Stimulated activated CD8-positive, alpha-beta memory T cell treated with anti-CD3 and anti-CD28 coated beads, Interleukin-4, amount 100 ng/mL, for 4 hours (primary cell): Measurements from ENCODE around the gene LACRT.
A peak's percentile ranks its signal among the peaks of the same experiment; 100 is the strongest.

ENCODE experiments used
- DNase-seq, 2 donors: peaks; one replicate each; pipeline ENCODE4 v3.0.0-alpha.2; 2020; ENCODE audit warnings: low read depth in 2 of 2, low spot score in 1 of 2

Gene LACRT

DNA sequence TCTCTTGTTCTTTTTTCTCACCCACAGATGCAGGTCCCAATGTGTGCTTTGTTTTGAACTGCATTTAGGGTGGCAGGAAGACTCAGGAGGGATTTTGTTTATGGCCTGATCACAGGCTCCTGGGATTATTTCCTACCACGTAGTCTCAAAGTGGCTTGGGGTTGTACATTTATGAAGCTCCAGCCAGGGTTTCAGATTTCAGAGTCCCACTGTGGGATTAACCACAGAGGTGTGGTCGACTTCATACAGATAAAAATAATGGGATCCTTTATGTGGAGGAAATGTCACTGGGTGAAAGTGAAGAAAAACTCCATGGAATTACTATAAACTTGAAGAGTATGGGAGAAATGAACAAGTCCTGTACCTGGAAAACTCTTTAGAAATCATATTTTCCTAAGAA lies 32.0 kb downstream of the LACRT start:
- no peak for DNase-seq

DNA sequence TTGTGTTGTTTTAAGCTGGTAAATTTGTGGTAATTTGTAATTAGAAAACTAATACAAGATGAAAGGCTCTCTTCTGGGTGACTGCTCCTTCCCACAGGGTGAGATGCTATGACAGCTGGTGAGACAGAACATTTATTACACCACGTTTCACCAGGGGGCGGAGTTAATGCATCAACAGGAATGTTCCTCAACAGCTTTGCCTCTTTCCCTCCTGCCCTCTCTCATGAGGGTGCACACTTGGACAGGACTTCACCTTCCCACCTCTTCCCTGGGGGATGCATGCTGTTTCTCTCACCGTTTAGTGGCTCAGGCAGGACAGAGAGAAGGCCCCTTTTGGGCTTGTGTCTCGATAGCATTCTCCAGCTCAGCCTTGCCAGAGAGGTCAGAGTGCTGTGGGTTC lies 32.9 kb downstream of the LACRT start:
- no peak for DNase-seq

DNA sequence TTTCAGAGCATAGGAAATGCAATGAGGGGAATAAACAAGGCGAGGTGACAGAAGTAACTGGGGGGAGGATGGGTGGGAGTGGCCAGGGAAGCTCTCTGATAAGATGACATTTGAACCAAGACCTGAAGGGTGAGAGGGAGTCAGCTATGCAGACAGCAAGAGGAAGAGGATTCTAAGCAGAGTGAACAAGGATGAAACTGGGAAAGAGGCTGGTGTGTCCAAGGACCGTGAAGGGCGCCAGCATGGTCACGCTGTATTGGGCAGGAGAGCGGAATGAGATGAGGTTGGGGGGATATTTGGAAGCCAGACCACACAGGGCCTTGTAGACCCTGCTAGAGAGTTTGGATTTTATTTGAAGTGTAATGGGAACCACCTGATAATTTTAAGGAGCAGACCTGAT lies 35.7 kb downstream of the LACRT start:
- DNase-seq = no peak

DNA sequence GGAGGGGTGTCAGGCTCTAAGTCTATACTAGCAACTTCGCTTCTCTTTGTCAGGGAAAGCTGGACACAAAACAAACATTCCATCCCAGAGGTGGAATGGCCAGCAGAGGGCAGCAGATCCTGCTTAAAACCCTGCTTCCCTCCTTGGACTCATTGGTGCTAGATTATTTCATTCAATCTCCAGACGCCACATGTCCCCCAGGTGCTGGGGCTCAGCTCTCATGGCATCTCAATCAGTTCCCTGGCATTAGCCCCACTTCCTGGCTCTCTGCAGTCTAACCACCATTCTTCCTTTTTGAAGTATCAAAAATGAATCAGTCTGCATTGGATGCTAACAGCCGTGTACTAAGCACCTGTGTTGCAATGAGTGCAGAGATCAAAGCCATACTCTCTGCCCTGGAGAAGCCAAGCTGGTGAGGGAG lies 38.2 kb downstream of the LACRT start:
- peak; percentile 14 to 25 for DNase-seq

DNA sequence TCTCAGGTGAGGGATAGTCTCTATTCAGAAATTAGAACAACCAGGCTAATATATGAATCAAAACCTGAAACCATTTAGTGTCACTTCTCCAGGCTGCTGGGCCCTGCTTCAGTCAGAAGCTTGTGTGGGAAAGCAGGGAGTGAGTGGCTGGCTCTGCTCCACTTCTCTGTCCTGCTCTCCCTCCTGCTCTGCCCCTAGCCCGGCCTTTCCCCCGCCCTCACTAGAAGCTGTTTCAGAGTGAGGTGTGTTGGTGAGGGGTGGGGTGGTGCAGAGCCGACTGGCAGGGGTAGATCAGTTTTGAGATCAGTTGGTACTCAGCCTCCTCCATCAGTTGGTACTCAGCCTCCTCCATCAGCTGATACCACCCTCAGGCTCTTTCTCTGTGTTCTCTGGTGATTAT lies 39.2 kb downstream of the LACRT start:
- DNase-seq = no peak

DNA sequence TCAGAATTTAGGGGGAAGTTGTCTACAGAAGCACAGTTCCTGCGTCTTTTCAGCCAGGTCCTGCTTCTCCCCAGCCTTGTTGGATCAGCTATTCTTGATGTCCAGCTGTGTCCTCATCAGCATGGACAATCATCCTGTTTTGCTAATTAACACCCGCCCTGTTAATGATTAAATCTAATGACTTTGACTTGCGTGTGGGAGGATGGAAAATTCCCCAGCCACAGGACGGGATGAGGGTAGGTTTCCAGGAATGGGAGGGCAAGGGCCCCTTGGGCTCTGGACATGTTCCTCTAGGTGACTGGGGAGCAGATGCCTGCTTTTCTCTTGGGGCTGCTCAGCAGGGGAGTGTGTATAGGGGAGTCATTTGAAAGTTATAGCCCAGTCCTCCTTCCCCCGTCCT lies 41.0 kb downstream of the LACRT start:
- DNase-seq = no peak

DNA sequence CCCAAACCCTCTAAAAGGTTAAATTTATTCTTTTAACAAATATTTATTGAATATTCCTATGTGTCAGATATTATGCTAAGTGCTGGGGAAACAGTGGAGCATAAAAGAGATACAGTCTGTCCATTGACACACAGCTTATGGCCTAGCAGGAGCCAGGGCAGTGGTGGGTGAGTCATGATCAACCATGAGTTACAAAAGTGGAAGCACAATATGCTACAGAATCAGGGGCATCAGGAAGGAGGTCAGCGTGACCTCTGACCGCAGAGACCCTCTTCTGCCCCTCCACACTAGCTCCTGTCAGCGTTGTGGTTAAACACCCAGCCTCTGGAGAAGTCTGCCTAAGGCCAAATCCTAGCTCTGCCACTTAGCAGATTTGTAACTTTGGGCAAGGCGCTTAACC lies 41.6 kb downstream of the LACRT start:
- no peak for DNase-seq

GRCh38 chr12:54592316-54592715 lies 42.4 kb downstream of the LACRT start:
- no peak for DNase-seq

GRCh38 chr12:54590978-54591591 lies 43.6 kb downstream of the LACRT start:
- DNase-seq = no peak

- no peak for DNase-seq
Measured at GRCh38 chr12:54589964-54590363, 44.7 kb downstream of the LACRT start.

- DNase-seq = no peak
Measured at GRCh38 chr12:54588890-54589267, 45.8 kb downstream of the LACRT start.

GRCh38 chr12:54588110-54588889 lies 46.4 kb downstream of the LACRT start, which contains the start of gene PPP1R1A:
PPP1R1A (minus strand) TSS chr12:54588659; CDS start chr12:54588488, 171 bp downstream.
- DNase-seq = no peak

DNA sequence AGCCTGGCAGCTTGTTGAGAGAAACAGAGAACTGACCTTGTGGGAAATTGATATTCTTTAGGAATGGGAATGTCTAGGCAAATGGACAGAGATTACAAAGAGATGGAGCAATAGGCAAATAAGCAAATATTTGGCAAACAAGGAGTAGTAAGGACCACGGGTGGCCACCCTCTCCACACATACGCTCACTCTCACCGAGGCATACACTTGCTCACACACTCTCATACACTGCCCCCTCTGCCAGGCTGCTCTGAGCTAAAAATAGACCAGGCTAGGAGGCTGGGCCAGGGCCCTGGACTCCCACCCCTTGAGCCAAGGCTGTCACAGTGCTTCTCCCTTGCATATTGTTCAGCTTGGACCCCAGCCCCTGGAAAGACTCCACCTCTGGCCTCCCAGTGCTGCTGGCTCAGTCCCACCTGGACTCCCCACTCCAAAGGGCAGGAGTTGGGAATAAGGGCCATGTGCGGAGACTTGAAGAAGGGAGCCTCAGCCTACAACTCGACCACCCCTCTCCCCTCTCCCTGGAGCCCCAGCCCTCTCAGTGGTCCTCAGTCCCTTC lies 47.3 kb downstream of the LACRT start:
- DNase-seq = no peak

- no peak for DNase-seq
Measured at GRCh38 chr12:54586620-54587019, 48.1 kb downstream of the LACRT start.

DNA sequence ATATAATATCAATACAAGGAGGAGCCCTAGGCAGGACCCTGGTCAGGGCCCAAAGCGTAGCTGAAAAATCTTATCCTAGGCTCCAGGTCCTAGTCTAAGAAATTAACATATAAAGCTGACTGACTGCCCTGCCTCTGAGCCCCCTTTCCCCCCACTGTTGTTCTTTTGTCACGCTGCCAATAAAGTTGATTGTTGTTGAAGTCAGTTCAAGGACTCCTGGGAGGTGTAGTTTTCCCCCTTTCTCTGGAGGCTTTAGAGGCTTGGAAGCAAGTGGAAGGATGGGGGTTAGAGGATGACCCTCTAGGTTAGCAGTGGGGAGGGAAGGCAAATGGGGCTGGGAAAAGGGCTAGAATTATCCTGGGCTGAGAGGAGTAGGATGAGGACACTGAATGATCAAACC lies 49.5 kb downstream of the LACRT start:
- no peak for DNase-seq

- DNase-seq = no peak
Measured at GRCh38 chr12:54584128-54584527, 50.6 kb downstream of the LACRT start.

- no peak for DNase-seq
Measured at GRCh38 chr12:54583726-54584125, 51.0 kb downstream of the LACRT start.

DNA sequence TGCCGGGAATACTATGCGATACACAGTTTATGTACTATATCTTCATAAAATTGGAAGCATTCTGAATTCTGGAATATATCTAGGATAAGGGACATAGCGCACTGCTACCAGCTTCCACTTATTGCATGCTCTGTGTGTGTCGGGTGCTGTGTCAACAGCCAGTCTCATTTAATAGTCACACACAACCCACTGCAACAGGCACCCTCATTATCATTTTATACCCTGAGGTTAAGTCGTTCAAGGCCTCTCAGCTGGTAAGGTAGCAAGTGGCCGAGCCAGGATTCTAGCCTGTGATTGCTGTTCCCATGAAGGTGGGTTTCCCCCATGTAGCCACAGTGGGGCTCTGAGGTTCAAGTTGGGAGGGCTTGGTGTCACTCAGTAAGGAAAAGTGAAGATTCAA lies 53.3 kb downstream of the LACRT start:
- DNase-seq = no peak
